H9 (cell line): Measurements from ENCODE around the gene ZNF212. TPM values are rescaled to one million over a fixed set of nuclear protein-coding genes. Genes with fewer than 3 reads are reported as not detected.
"Not testable (repeated sequence)": the region's sequence is repeated elsewhere in the genome, so short reads cannot be mapped to it uniquely, and the experiment has no call there.

ENCODE experiments used
- DNase-seq: peaks from one replicate; pipeline ENCODE4 v3.0.0-alpha.2; 2017
- H2AFZ ChIP-seq: one replicate; pipeline ENCODE4 v1.6.1; 2013; ENCODE audit warnings: mild to moderate bottlenecking, low read length, control low read depth, moderate library complexity
- H2AK5ac ChIP-seq: 2 replicates; pipeline ENCODE4 v1.6.1; 2013; ENCODE audit warnings: low read length, control low read depth, mixed read lengths; ENCODE audit not compliant: insufficient read length
- H2BK120ac ChIP-seq: one replicate; pipeline ENCODE4 v1.6.1; 2013; ENCODE audit warnings: low read depth, mild to moderate bottlenecking, low read length, control low read depth, inconsistent platforms; ENCODE audit not compliant: poor library complexity, severe bottlenecking
- H2BK12ac ChIP-seq: 2 replicates; pipeline ENCODE4 v1.6.1; 2013; ENCODE audit warnings: low read length, control low read depth, mixed read lengths, low read depth; ENCODE audit not compliant: insufficient read length
- H2BK15ac ChIP-seq: 2 replicates; pipeline ENCODE4 v1.6.1; 2013; ENCODE audit warnings: low read depth, low read length, control low read depth
- H2BK20ac ChIP-seq: one replicate; pipeline ENCODE4 v1.6.1; 2013; ENCODE audit warnings: low read depth, mild to moderate bottlenecking, low read length, control low read depth, inconsistent platforms; ENCODE audit not compliant: poor library complexity, severe bottlenecking
- H2BK5ac ChIP-seq: 2 replicates; pipeline ENCODE4 v1.6.1; 2013; ENCODE audit warnings: low read length, control low read depth, mixed read lengths; ENCODE audit not compliant: insufficient read length
- H3K14ac ChIP-seq: 2 replicates; pipeline ENCODE4 v1.6.1; 2013; ENCODE audit warnings: low read length, control low read depth; ENCODE audit not compliant: insufficient read depth
- H3K18ac ChIP-seq: 2 replicates; pipeline ENCODE4 v1.6.1; 2013; ENCODE audit warnings: low read depth, mild to moderate bottlenecking, mixed read lengths, low read length, control low read depth; ENCODE audit not compliant: insufficient read length
- H3K23ac ChIP-seq: 2 replicates; pipeline ENCODE4 v1.6.1; 2013; ENCODE audit warnings: low read length, control low read depth, mixed read lengths, low read depth; ENCODE audit not compliant: insufficient read length
- H3K23me2 ChIP-seq: 2 replicates; pipeline ENCODE4 v1.6.1; 2013; ENCODE audit warnings: low read depth, mild to moderate bottlenecking, mixed read lengths, low read length, control low read depth; ENCODE audit not compliant: insufficient read length, poor library complexity, severe bottlenecking
- H3K27ac ChIP-seq: 2 replicates; pipeline ENCODE4 v1.5.1; 2013; ENCODE audit warnings: low read length, control low read depth, mixed read lengths, low read depth; ENCODE audit not compliant: insufficient read length
- H3K27me3 ChIP-seq: 2 replicates; pipeline ENCODE4 v1.6.1; 2013; ENCODE audit warnings: low read length, control low read depth, inconsistent platforms; ENCODE audit not compliant: insufficient read depth
- H3K4ac ChIP-seq: 2 replicates; pipeline ENCODE4 v1.6.1; 2013; ENCODE audit warnings: low read depth, mild to moderate bottlenecking, control low read depth, inconsistent platforms, low read length, moderate library complexity
- H3K4me1 ChIP-seq: 2 replicates; pipeline ENCODE4 v1.6.1; 2013; ENCODE audit warnings: low read length, control low read depth, inconsistent platforms; ENCODE audit not compliant: insufficient read depth
- H3K4me2 ChIP-seq: 2 replicates; pipeline ENCODE4 v1.6.1; 2013; ENCODE audit warnings: low read length, control low read depth, mixed read lengths; ENCODE audit not compliant: insufficient read length, insufficient read depth
- H3K56ac ChIP-seq: 2 replicates; pipeline ENCODE4 v1.6.1; 2013; ENCODE audit warnings: low read depth, mild to moderate bottlenecking, mixed read lengths, low read length, control low read depth; ENCODE audit not compliant: insufficient read length
- H3K79me1 ChIP-seq: 2 replicates; pipeline ENCODE4 v1.6.1; 2013; ENCODE audit warnings: low read depth, mild to moderate bottlenecking, moderate library complexity, low read length, control low read depth, inconsistent platforms; ENCODE audit not compliant: insufficient read depth, poor library complexity, severe bottlenecking
- H3K79me2 ChIP-seq: 2 replicates; pipeline ENCODE4 v1.6.1; 2013; ENCODE audit warnings: low read length, control low read depth, inconsistent platforms; ENCODE audit not compliant: insufficient read depth
- H3K9ac ChIP-seq: 2 replicates; pipeline ENCODE4 v1.6.1; 2013; ENCODE audit warnings: low read length, control low read depth, mixed read lengths; ENCODE audit not compliant: insufficient read length; ENCODE audit errors: extremely low read depth
- H3K9me3 ChIP-seq: one replicate; pipeline ENCODE4 v1.6.1; 2013; ENCODE audit warnings: low read depth, low read length, inconsistent platforms; ENCODE audit not compliant: control insufficient read depth
- H3T11ph ChIP-seq: one replicate; pipeline ENCODE4 v1.6.1; 2013; ENCODE audit warnings: mild to moderate bottlenecking, low read length, control low read depth, inconsistent platforms
- H4K20me1 ChIP-seq: one replicate; pipeline ENCODE4 v1.6.1; 2013; ENCODE audit not compliant: control insufficient read depth, insufficient read length, insufficient read depth
- H4K5ac ChIP-seq: 2 replicates; pipeline ENCODE4 v1.6.1; 2013; ENCODE audit warnings: low read depth, mild to moderate bottlenecking, mixed read lengths, low read length, control low read depth; ENCODE audit not compliant: insufficient read length
- H4K8ac ChIP-seq: replicated peaks from 2 replicates; pipeline ENCODE4 v1.6.1; 2013; ENCODE audit warnings: low read length, control low read depth, mixed read lengths, low read depth; ENCODE audit not compliant: insufficient read length
- H4K91ac ChIP-seq: 2 replicates; pipeline ENCODE4 v1.6.1; 2013; ENCODE audit warnings: low read depth, mild to moderate bottlenecking, moderate library complexity, mixed read lengths, low read length, control low read depth; ENCODE audit not compliant: insufficient read length
- H3K27ac Mint-ChIP-seq, 3 experiments: 2 replicates in 2 of 3; 3 replicates in 1 of 3; pipeline ENCODE4 v1.8.0; 2020 to 2021; ENCODE audit warnings: mixed read lengths in 3 of 3, mild to moderate bottlenecking in 1 of 3, moderate library complexity in 1 of 3
- H3K27me3 Mint-ChIP-seq: 2 replicates; pipeline ENCODE4 v1.8.0; 2021; ENCODE audit warnings: low read depth, mild to moderate bottlenecking, moderate library complexity, mixed read lengths
- H3K36me3 Mint-ChIP-seq, 3 experiments: 2 replicates in 2 of 3; 3 replicates in 1 of 3; pipeline ENCODE4 v1.8.0; 2020 to 2021; ENCODE audit warnings: low read depth in 3 of 3, mixed read lengths in 3 of 3; ENCODE audit not compliant: insufficient read depth in 1 of 3
- H3K4me1 Mint-ChIP-seq, 2 experiments: 2 replicates each; pipeline ENCODE4 v1.8.0; 2020; ENCODE audit warnings: mixed read lengths in 2 of 2
- H3K4me3 Mint-ChIP-seq, 2 experiments: 2 replicates in 1 of 2; 3 replicates in 1 of 2; pipeline ENCODE4 v1.8.0; 2020 to 2021; ENCODE audit warnings: mild to moderate bottlenecking in 2 of 2, mixed read lengths in 2 of 2, moderate library complexity in 1 of 2
- H3K9me3 Mint-ChIP-seq, 2 experiments: 2 replicates in 1 of 2; 3 replicates in 1 of 2; pipeline ENCODE4 v1.8.0; 2020; ENCODE audit warnings: mild to moderate bottlenecking in 2 of 2, mixed read lengths in 2 of 2, moderate library complexity in 1 of 2
- WGBS: extraction: QIAGEN DNeasy Blood & Tissue Kit; methylation state at CpG from one replicate; pipeline ENCODE4 v1.1.7; 2013; ENCODE audit warnings: missing lambda C conversion rate, low lambda C conversion rate, mixed read lengths; ENCODE audit not compliant: insufficient read length; ENCODE audit errors: extremely low coverage; 5-methylcytosine and 5-hydroxymethylcytosine counted together
- total RNA-seq: library from RNA; stranded (reverse); gene quantifications from 2 replicates; pipeline ENCODE4 v1.2.1, GENCODE V29; 2021
- TF ChIP-seq, protein P1 (sequence below): fragments of 200-600 bp; sonication (generic); conservative IDR thresholded peaks from 3 replicates; pipeline ENCODE4 v1.8.0; 2021; ENCODE audit warnings: antibody characterized with exemption, mild to moderate bottlenecking

ZNF212 gene
- total RNA-seq, 1 experiment from 2014 or later, result 21.1 TPM

DNA sequence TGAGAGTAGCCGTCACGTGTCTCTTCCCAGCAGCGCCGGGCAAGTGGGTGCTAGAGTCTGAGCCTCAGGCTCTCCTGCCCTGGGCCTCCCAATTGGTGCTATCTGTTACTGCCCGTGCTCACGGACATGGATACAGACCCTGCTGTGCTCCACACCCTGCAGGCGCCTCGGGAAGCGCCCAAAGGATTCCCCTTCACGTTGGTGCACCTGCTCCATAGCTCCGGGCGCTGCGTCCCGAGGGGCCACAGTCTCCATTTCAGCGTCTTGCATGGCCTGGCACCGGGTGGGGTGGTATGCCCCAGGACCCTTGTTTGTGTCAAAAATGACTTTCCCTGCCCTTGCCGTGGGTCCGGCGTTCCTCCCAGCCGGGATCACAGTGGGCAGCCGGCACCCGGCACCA lies 13.8 kb upstream of the ZNF212 start:
- no peak overlapping the region for H3K23ac ChIP-seq
- Mint-ChIP-seq H3K4me1 (no peaks in the 10 kb centered on the region), H3K4me3 (no peak overlapping the region), H3K9me3 (no peaks in the 10 kb centered on the region), H3K27ac (no peak overlapping the region), H3K36me3 (peaks cover 6 to 33% (median 30%) of the 10 kb centered on the region in 3 experiments; a peak in 6 of 7 replicates), H3K27me3 (peaks cover 13% of the 10 kb centered on the region)
- H3K18ac ChIP-seq, result no peak overlapping the region
- no peaks in the 10 kb centered on the region for H3K79me2 ChIP-seq
- H4K20me1 ChIP-seq, result no peaks in the 10 kb centered on the region
- H4K91ac ChIP-seq, result no peak overlapping the region
- no peak overlapping the region for H3K14ac ChIP-seq
- H3K27me3 ChIP-seq, result no peaks in the 10 kb centered on the region
- H2BK20ac ChIP-seq, result no peak overlapping the region
- H2BK5ac ChIP-seq, result no peak overlapping the region
- DNase-seq, result no peak
- TF ChIP-seq, protein P1, sequence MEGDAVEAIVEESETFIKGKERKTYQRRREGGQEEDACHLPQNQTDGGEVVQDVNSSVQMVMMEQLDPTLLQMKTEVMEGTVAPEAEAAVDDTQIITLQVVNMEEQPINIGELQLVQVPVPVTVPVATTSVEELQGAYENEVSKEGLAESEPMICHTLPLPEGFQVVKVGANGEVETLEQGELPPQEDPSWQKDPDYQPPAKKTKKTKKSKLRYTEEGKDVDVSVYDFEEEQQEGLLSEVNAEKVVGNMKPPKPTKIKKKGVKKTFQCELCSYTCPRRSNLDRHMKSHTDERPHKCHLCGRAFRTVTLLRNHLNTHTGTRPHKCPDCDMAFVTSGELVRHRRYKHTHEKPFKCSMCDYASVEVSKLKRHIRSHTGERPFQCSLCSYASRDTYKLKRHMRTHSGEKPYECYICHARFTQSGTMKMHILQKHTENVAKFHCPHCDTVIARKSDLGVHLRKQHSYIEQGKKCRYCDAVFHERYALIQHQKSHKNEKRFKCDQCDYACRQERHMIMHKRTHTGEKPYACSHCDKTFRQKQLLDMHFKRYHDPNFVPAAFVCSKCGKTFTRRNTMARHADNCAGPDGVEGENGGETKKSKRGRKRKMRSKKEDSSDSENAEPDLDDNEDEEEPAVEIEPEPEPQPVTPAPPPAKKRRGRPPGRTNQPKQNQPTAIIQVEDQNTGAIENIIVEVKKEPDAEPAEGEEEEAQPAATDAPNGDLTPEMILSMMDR, result no peak
- H2BK120ac ChIP-seq, result no peak overlapping the region
- H2AK5ac ChIP-seq, result no peak overlapping the region
- no peak overlapping the region for H4K8ac ChIP-seq
- no peak overlapping the region for H3K9ac ChIP-seq
- H2BK15ac ChIP-seq, result no peak overlapping the region
- no peak overlapping the region for H3K27ac ChIP-seq
- H4K5ac ChIP-seq, result no peak overlapping the region
- WGBS, result no CpG with 5 or more reads among the region's 22 CpGs
- H3T11ph ChIP-seq, result no peak overlapping the region
- H2AFZ ChIP-seq, result no peak overlapping the region
- H3K9me3 ChIP-seq, result no peaks in the 10 kb centered on the region
- H3K4me1 ChIP-seq, result no peaks in the 10 kb centered on the region
- H3K56ac ChIP-seq, result no peak overlapping the region
- no peak overlapping the region for H3K4ac ChIP-seq
- no peaks in the 10 kb centered on the region for H3K79me1 ChIP-seq
- no peak overlapping the region for H2BK12ac ChIP-seq
- no peaks in the 10 kb centered on the region for H3K23me2 ChIP-seq
- H3K4me2 ChIP-seq, result no peak overlapping the region

DNA sequence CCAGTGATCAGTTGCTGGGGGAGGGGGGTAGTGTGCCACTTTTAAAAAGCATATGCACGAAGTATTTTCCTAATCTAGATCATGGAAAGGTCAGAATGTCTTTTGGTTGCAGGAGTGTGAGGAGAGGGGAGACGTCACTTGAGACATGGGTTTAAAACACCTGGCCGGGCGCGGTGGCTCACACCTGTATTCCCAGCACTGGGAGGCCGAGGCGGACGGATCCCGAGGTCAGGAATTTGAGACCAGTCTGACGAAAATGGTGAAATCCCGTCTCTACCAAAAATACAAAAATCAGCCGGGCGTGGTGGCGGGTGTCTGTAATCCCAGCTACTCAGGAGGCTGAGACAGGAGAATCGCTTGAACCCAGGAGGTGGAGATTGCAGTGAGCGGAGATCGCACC lies 13.1 kb upstream of the ZNF212 start:
- not testable (repeated sequence) for H3K79me2 ChIP-seq, H3T11ph ChIP-seq, H4K5ac ChIP-seq, H3K4me2 ChIP-seq, H3K14ac ChIP-seq, H3K9me3 ChIP-seq, H3K27me3 ChIP-seq, H2AK5ac ChIP-seq, H3K18ac ChIP-seq, H3K4me1 Mint-ChIP-seq, H4K20me1 ChIP-seq, H2AFZ ChIP-seq, H4K8ac ChIP-seq, H3K56ac ChIP-seq, H2BK20ac ChIP-seq, H2BK120ac ChIP-seq, H3K23me2 ChIP-seq, H3K9me3 Mint-ChIP-seq, H2BK12ac ChIP-seq, H3K9ac ChIP-seq, H2BK5ac ChIP-seq, DNase-seq, H3K4me1 ChIP-seq, H3K4ac ChIP-seq, H3K79me1 ChIP-seq, H4K91ac ChIP-seq, H3K23ac ChIP-seq, H3K4me3 Mint-ChIP-seq, H2BK15ac ChIP-seq, H3K27ac ChIP-seq
- Mint-ChIP-seq H3K27ac (peak overlapping the region in 1 of 3 experiments; percentile 42; a peak in 1 of 7 replicates), H3K27me3 (peaks cover 13% of the 10 kb centered on the region), H3K36me3 (peaks cover 1 to 27% (median 24%) of the 10 kb centered on the region in 3 experiments; a peak in 5 of 7 replicates)
- no CpG with 5 or more reads among the region's 17 CpGs for WGBS
